Measurements from ENCODE around the gene CDC34. TPM values are rescaled to one million over a fixed set of nuclear protein-coding genes. Genes with fewer than 3 reads are reported as not detected.

Gene CDC34
- total RNA-seq, 4 donors from 2014 or later = 72.0 to 116 (median 103) TPM

GRCh38 chr19:494171-495080, 37.1 kb upstream of the CDC34 start:
- WGBS, 2 donors (ENCODE audit: low coverage in 1 of 2) = 20 to 35% methylated on average over 1 to 22 of the region's 22 CpGs
- no peak overlapping the region for H3K27ac ChIP-seq
- TF ChIP-seq EP300 (IDR thresholded peaks at IDR 0.05; ENCODE audit: low read depth) (no peak), POLR2A (IDR thresholded peaks at IDR 0.05) (no peak), POLR2AphosphoS5 (IDR thresholded peaks at IDR 0.05) (no peak)
- TF ChIP-seq, protein P1, sequence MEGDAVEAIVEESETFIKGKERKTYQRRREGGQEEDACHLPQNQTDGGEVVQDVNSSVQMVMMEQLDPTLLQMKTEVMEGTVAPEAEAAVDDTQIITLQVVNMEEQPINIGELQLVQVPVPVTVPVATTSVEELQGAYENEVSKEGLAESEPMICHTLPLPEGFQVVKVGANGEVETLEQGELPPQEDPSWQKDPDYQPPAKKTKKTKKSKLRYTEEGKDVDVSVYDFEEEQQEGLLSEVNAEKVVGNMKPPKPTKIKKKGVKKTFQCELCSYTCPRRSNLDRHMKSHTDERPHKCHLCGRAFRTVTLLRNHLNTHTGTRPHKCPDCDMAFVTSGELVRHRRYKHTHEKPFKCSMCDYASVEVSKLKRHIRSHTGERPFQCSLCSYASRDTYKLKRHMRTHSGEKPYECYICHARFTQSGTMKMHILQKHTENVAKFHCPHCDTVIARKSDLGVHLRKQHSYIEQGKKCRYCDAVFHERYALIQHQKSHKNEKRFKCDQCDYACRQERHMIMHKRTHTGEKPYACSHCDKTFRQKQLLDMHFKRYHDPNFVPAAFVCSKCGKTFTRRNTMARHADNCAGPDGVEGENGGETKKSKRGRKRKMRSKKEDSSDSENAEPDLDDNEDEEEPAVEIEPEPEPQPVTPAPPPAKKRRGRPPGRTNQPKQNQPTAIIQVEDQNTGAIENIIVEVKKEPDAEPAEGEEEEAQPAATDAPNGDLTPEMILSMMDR (IDR thresholded peaks at IDR 0.05) = no peak
- in situ Hi-C loops (cut with MboI; ENCODE audit: low pct_ligation_motif_present in 1 of 4, low pct_unique_long_range_greater_than_20kb in 1 of 4, low sequenced_read_pairs in 3 of 4) (no loop called here), intact Hi-C loops (cut with DNase I; ENCODE audit: low total_unique reads) (no loop called here)
- no peak for DNase-seq
- peaks cover 4 to 30% (median 18%) of the 10 kb centered on the region in 4 donors for H3K4me1 ChIP-seq
- no peaks in the 10 kb centered on the region for H3K36me3 ChIP-seq
- no peaks in the 10 kb centered on the region for H3K9me3 ChIP-seq
- no peak overlapping the region for H3K4me3 ChIP-seq
- H3K27me3 ChIP-seq = peaks cover 38% of the 10 kb centered on the region

DNA sequence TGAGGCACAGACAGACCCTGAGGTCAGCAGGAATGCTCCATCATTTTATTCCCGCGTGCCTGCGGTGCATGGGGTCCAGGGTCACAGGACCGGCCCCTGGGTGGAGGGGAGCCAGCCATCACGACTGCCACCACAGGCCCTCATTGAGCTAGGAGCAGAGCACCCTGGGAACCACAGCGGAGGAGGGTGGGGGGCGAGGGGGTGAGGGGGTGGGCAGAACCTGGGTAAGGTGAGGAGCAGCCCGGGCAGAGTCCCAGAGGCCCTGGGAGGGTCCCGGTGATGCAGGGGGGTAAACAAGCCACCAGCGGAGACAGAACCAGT, 36.5 kb upstream of the CDC34 start:
- TF ChIP-seq POLR2A (IDR thresholded peaks at IDR 0.05) (no peak), POLR2AphosphoS5 (IDR thresholded peaks at IDR 0.05) (no peak), EP300 (IDR thresholded peaks at IDR 0.05; ENCODE audit: low read depth) (no peak)
- TF ChIP-seq, protein P1 (IDR thresholded peaks at IDR 0.05) = no peak

DNA sequence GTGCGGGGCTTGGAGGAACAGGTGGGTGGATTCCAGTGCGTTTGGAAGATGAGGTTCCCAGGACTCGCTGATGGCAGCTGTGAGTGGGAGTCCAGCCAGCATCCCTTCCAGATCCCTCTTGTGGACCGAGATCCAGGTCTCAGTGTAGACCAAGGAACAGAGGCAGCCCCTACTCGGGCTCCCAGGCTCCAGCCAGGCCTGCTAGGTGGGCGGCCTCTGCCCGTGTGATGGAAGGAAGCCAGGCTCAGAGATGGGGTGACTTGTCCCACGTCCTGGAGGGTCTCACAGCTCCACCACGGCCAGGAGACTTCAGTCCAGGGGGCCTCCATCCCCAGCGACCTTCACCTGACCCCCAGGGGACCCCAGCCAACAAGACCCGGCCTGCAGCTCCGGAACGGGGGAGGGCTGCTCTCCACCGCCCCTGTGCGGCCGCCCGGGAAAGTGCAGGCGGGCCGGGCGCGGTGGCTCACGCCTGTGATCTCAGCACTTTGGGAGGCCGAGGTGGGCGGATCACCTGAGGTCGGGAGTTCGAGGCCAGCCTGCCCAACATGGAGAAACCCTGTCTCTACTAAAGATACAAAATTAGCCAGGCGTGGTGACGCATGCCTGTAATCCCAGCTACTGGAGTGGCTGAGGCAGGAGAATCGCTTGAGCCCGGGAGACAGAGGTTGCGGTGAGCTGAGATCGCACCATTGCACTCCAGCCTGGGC, 36.0 kb upstream of the CDC34 start:
- peaks cover 46% of the 10 kb centered on the region for H3K27me3 ChIP-seq
- TF ChIP-seq EP300 (IDR thresholded peaks at IDR 0.05; ENCODE audit: low read depth) (no peak), POLR2A (IDR thresholded peaks at IDR 0.05) (no peak), POLR2AphosphoS5 (IDR thresholded peaks at IDR 0.05) (no peak)
- TF ChIP-seq, protein P1 (IDR thresholded peaks at IDR 0.05) = peak; percentile 62 to 85 (median 73)
- peaks cover 0 to 23% (median 12%) of the 10 kb centered on the region in 4 donors for H3K4me1 ChIP-seq
- H3K9me3 ChIP-seq = no peaks in the 10 kb centered on the region
- no peak for DNase-seq
- no peaks in the 10 kb centered on the region for H3K36me3 ChIP-seq
- intact Hi-C loops (cut with DNase I; ENCODE audit: low total_unique reads) (no loop called here), in situ Hi-C loops (cut with MboI; ENCODE audit: low pct_ligation_motif_present in 1 of 4, low pct_unique_long_range_greater_than_20kb in 1 of 4, low sequenced_read_pairs in 3 of 4) (no loop called here)
- no peak overlapping the region for H3K4me3 ChIP-seq
- H3K27ac ChIP-seq = no peak overlapping the region
- WGBS, 2 donors (ENCODE audit: low coverage in 1 of 2) = 23 to 62% methylated on average over 6 to 31 of the region's 32 CpGs

More for the DNA sequence above, 36.5 kb upstream of the CDC34 start:
- no peaks in the 10 kb centered on the region for H3K36me3 ChIP-seq
- in situ Hi-C loops (cut with MboI; ENCODE audit: low pct_ligation_motif_present in 1 of 4, low pct_unique_long_range_greater_than_20kb in 1 of 4, low sequenced_read_pairs in 3 of 4) (no loop called here), intact Hi-C loops (cut with DNase I; ENCODE audit: low total_unique reads) (no loop called here)
- DNase-seq = no peak
- no peaks in the 10 kb centered on the region for H3K9me3 ChIP-seq
- peaks cover 44% of the 10 kb centered on the region for H3K27me3 ChIP-seq
- no peak overlapping the region for H3K27ac ChIP-seq
- WGBS, 2 donors (ENCODE audit: low coverage in 1 of 2) = 72% methylated on average over 8 of the region's 10 CpGs; no CpG with 5 or more reads in 1 of the 2 donors
- H3K4me1 ChIP-seq = peaks cover 0 to 24% (median 12%) of the 10 kb centered on the region in 4 donors
- H3K4me3 ChIP-seq = no peak overlapping the region

GRCh38 chr19:496112-496665, 35.4 kb upstream of the CDC34 start, which contains the start of gene MADCAM1:
Gene MADCAM1 (plus strand): TSS chr19:496486. CDS start chr19:496500, 14 bp downstream.
- Histone ChIP-seq H3K27me3 (peaks cover 46% of the 10 kb centered on the region), H3K27ac (no peak within 1 kb of the TSS), H3K4me1 (peaks cover 0 to 21% (median 12%) of the 10 kb centered on the region in 4 donors), H3K4me3 (peak within 1 kb of the TSS in 1 of 4 donors; percentile 29), H3K9me3 (no peaks in the 10 kb centered on the region), H3K36me3 (no peaks in the 10 kb centered on the region)
- DNase-seq = no peak
- WGBS, 2 donors (ENCODE audit: low coverage in 1 of 2) = 25 to 28% methylated on average over 10 to 31 of the region's 33 CpGs
- intact Hi-C loops (cut with DNase I; ENCODE audit: low total_unique reads) = no loop called here
- TF ChIP-seq, protein P1 (IDR thresholded peaks at IDR 0.05) = no peak
- no peak for TF ChIP-seq EP300 (IDR thresholded peaks at IDR 0.05; ENCODE audit: low read depth)
- no peak for TF ChIP-seq POLR2A (IDR thresholded peaks at IDR 0.05)
- no peak for TF ChIP-seq POLR2AphosphoS5 (IDR thresholded peaks at IDR 0.05)
- in situ Hi-C loops (cut with MboI; ENCODE audit: low pct_ligation_motif_present in 1 of 4, low pct_unique_long_range_greater_than_20kb in 1 of 4, low sequenced_read_pairs in 3 of 4) = no loop called here
